Measurements from ENCODE around the gene USHBP1.

USHBP1 gene

GRCh38 chr19:17210296-17210695 lies 54.2 kb downstream of the USHBP1 start:
- no peak for DNase-seq (ENCODE audit: low read depth)

GRCh38 chr19:17209126-17210036 lies 55.2 kb downstream of the USHBP1 start:
- DNase-seq (ENCODE audit: low read depth): no peak

GRCh38 chr19:17206736-17207581 lies 57.6 kb downstream of the USHBP1 start:
- DNase-seq (ENCODE audit: low read depth): no peak

- DNase-seq (ENCODE audit: low read depth): peak; percentile 38
Measured at GRCh38 chr19:17205237-17206140, 59.1 kb downstream of the USHBP1 start.

- no peak for DNase-seq (ENCODE audit: low read depth)
Measured at GRCh38 chr19:17202713-17203112, 61.8 kb downstream of the USHBP1 start.

- DNase-seq (ENCODE audit: low read depth): no peak
Measured at GRCh38 chr19:17202249-17202648, 62.3 kb downstream of the USHBP1 start.

- DNase-seq (ENCODE audit: low read depth): no peak
Measured at GRCh38 chr19:17200408-17201079, 64.0 kb downstream of the USHBP1 start.

Measured in T follicular helper cell (primary cell).